OCI-LY3 (cell line): Measurements from ENCODE around the gene GCAT.

ENCODE experiments used
- H2AFZ ChIP-seq: fragments of 200-600, 300-600 bp; shearing (Covaris generic); 2 replicates; pipeline ENCODE4 v1.6.0; 2014; ENCODE audit warnings: antibody characterized with exemption, low read depth, low read length
- H3K27ac ChIP-seq: fragments of 200-600, 300-600 bp; sonication (generic); 2 replicates; pipeline ENCODE4 v1.5.1; 2014; ENCODE audit warnings: mild to moderate bottlenecking, low read length, moderate library complexity, mixed read lengths
- H3K27me3 ChIP-seq: fragments of 200-600, 300-600 bp; sonication (generic); 2 replicates; pipeline ENCODE4 v1.6.1; 2014; ENCODE audit warnings: low read depth, low read length, mixed read lengths
- H3K36me3 ChIP-seq: fragments of 200-600, 300-600 bp; sonication (generic); replicated peaks from 2 replicates; pipeline ENCODE3; 2014; ENCODE audit warnings: low read depth, low read length, mixed read lengths
- H3K4me1 ChIP-seq: fragments of 300-600, 200-600 bp; sonication (generic); 2 replicates; pipeline ENCODE4 v1.6.1; 2014; ENCODE audit warnings: low read length, mixed read lengths
- H3K4me2 ChIP-seq: fragments of 200-600, 300-600 bp; sonication (generic); 2 replicates; pipeline ENCODE4 v1.6.1; 2014; ENCODE audit warnings: low read length, mixed read lengths
- H3K4me3 ChIP-seq: fragments of 300-600, 200-600 bp; sonication (generic); 2 replicates; pipeline ENCODE4 v1.5.1; 2014; ENCODE audit warnings: antibody characterized with exemption, mild to moderate bottlenecking, low read length, moderate library complexity
- H3K79me2 ChIP-seq: fragments of 300-600, 200-600 bp; shearing (Covaris generic); 2 replicates; pipeline ENCODE4 v1.6.1; 2014; ENCODE audit warnings: mild to moderate bottlenecking, low read length, mixed read lengths
- H3K9ac ChIP-seq: fragments of 300-600, 200-600 bp; shearing (Covaris generic); 2 replicates; pipeline ENCODE4 v1.6.0; 2014; ENCODE audit warnings: mild to moderate bottlenecking, low read length, moderate library complexity
- H3K9me3 ChIP-seq: fragments of 200-600, 300-600 bp; shearing (Covaris generic); 2 replicates; pipeline ENCODE4 v1.6.1; 2014; ENCODE audit warnings: low read length, mixed read lengths; ENCODE audit not compliant: insufficient read depth
- H4K20me1 ChIP-seq: fragments of 200-600, 300-600 bp; sonication (generic); 2 replicates; pipeline ENCODE4 v1.6.1; 2016; ENCODE audit warnings: low read length, mixed read lengths; ENCODE audit not compliant: insufficient read depth
- CTCF ChIP-seq: fragments of 200-600, 300-600 bp; sonication (generic); IDR thresholded peaks from 2 replicates; pipeline ENCODE4 v1.5.1; 2014; ENCODE audit warnings: antibody characterized with exemption, low read length, low read depth
- EZH2phosphoT487 ChIP-seq: fragments of 200-600 bp; shearing (Covaris generic); IDR thresholded peaks from 2 replicates; pipeline ENCODE4 v1.6.1; 2018; ENCODE audit warnings: antibody characterized with exemption, mixed run types, low read depth

GCAT gene

GRCh38 chr22:37776639-37777005, 31.1 kb upstream of the GCAT start:
- H3K79me2 ChIP-seq = no peaks in the 10 kb centered on the region
- no peak overlapping the region for H3K27ac ChIP-seq

GRCh38 chr22:37777122-37777687, 30.5 kb upstream of the GCAT start:
- no peaks in the 10 kb centered on the region for H4K20me1 ChIP-seq
- no peak overlapping the region for H3K27ac ChIP-seq
- no peak overlapping the region for H3K4me3 ChIP-seq
- H3K9ac ChIP-seq = no peak overlapping the region
- H3K9me3 ChIP-seq = no peaks in the 10 kb centered on the region
- H3K4me1 ChIP-seq = peaks cover 8% of the 10 kb centered on the region
- H3K27me3 ChIP-seq = no peaks in the 10 kb centered on the region
- no peak overlapping the region for H2AFZ ChIP-seq
- H3K36me3 ChIP-seq = no peaks in the 10 kb centered on the region
- H3K79me2 ChIP-seq = no peaks in the 10 kb centered on the region
- TF ChIP-seq EZH2phosphoT487 = no peak
- no peak for TF ChIP-seq CTCF
- H3K4me2 ChIP-seq = peak overlapping the region; percentile 40

More at GRCh38 chr22:37776639-37777005, 31.1 kb upstream of the GCAT start:
- Histone ChIP-seq H3K27me3 (no peaks in the 10 kb centered on the region), H3K4me3 (no peak overlapping the region), H3K4me2 (no peak overlapping the region), H3K9me3 (no peaks in the 10 kb centered on the region), H3K4me1 (peaks cover 8% of the 10 kb centered on the region), H3K9ac (no peak overlapping the region), H4K20me1 (no peaks in the 10 kb centered on the region), H3K36me3 (no peaks in the 10 kb centered on the region), H2AFZ (no peak overlapping the region)
- TF ChIP-seq CTCF (no peak), EZH2phosphoT487 (no peak)

GRCh38 chr22:37778370-37779009, 29.2 kb upstream of the GCAT start:
- Histone ChIP-seq H4K20me1 (no peaks in the 10 kb centered on the region), H3K4me1 (peaks cover 8% of the 10 kb centered on the region), H3K27ac (no peak overlapping the region), H3K4me3 (no peak overlapping the region), H3K36me3 (no peaks in the 10 kb centered on the region), H2AFZ (no peak overlapping the region), H3K9ac (no peak overlapping the region), H3K9me3 (no peaks in the 10 kb centered on the region), H3K79me2 (no peaks in the 10 kb centered on the region), H3K27me3 (no peaks in the 10 kb centered on the region), H3K4me2 (no peak overlapping the region)
- TF ChIP-seq CTCF (no peak), EZH2phosphoT487 (no peak)

- Histone ChIP-seq H3K9ac (no peak overlapping the region), H3K79me2 (no peaks in the 10 kb centered on the region), H3K4me3 (no peak overlapping the region), H3K27ac (no peak overlapping the region), H2AFZ (no peak overlapping the region), H3K9me3 (no peaks in the 10 kb centered on the region), H3K27me3 (no peaks in the 10 kb centered on the region), H3K36me3 (no peaks in the 10 kb centered on the region), H3K4me1 (peaks cover 8% of the 10 kb centered on the region), H3K4me2 (no peak overlapping the region), H4K20me1 (no peaks in the 10 kb centered on the region)
- TF ChIP-seq EZH2phosphoT487 (no peak), CTCF (0 out of 2 replicates have a peak, but pooled peaks have one; percentile 9)
Observed at GRCh38 chr22:37781434-37782059, 26.2 kb upstream of the GCAT start.
